SK-N-SH treated with all-trans-retinoic acid at 6 μM for 48 hours (cell line): Measurements from ENCODE around the gene AAGAB.
"Not testable (repeated sequence)": the region's sequence is repeated elsewhere in the genome, so short reads cannot be mapped to it uniquely, and the experiment has no call there.

ENCODE experiments used
- ATAC-seq: fragments of 200-7000 bp; cut with Tn5 transposase; 3 replicates; pipeline ENCODE4 v1.9.1; 2020; ENCODE audit warnings: mild to moderate bottlenecking, moderate library complexity
- ARNTL ChIP-seq: fragments of 450-650 bp; formaldehyde crosslinking; IDR thresholded peaks from 2 replicates; pipeline ENCODE4 v1.5.0; 2020; ENCODE audit warnings: low read depth, mild to moderate bottlenecking, moderate library complexity, borderline replicate concordance
- BACH2 ChIP-seq: fragments of 250-450 bp; sonication (Bioruptor Pico); IDR thresholded peaks from 2 replicates; pipeline ENCODE4 v1.9.0; 2021; ENCODE audit warnings: mild to moderate bottlenecking, borderline replicate concordance
- CSDC2 ChIP-seq: fragments of 250-450 bp; sonication (Bioruptor Pico); IDR thresholded peaks from 2 replicates; pipeline ENCODE4 v1.5.0; 2020; ENCODE audit warnings: mild to moderate bottlenecking, moderate library complexity
- ESRRG ChIP-seq: fragments of 250-450 bp; sonication (Bioruptor Pico); IDR thresholded peaks from 2 replicates; pipeline ENCODE4 v1.6.1; 2021; ENCODE audit warnings: mild to moderate bottlenecking
- GLIS3 ChIP-seq: fragments of 250-450 bp; sonication (Bioruptor Pico); IDR thresholded peaks from 2 replicates; pipeline ENCODE4 v1.5.0; 2020; ENCODE audit warnings: mild to moderate bottlenecking, moderate library complexity
- ISL1 ChIP-seq: fragments of 250-450 bp; sonication (Bioruptor Pico); IDR thresholded peaks from 2 replicates; pipeline ENCODE4 v2.1.2; 2022; ENCODE audit warnings: mild to moderate bottlenecking, moderate library complexity
- OSR1 ChIP-seq: fragments of 250-450 bp; sonication (Bioruptor Pico); IDR thresholded peaks from 2 replicates; pipeline ENCODE4 v1.8.0; 2022; ENCODE audit warnings: moderate library complexity, mild to moderate bottlenecking, inconsistent platforms
- PPARA ChIP-seq: fragments of 250-450 bp; sonication (Bioruptor Pico); IDR thresholded peaks from 2 replicates; pipeline ENCODE4 v1.5.0; 2020; ENCODE audit warnings: mild to moderate bottlenecking, borderline replicate concordance
- RARB ChIP-seq: fragments of 250-450 bp; sonication (Bioruptor Pico); IDR thresholded peaks from 2 replicates; pipeline ENCODE4 v1.8.0; 2021; ENCODE audit warnings: mild to moderate bottlenecking, moderate library complexity
- SNAI2 ChIP-seq: fragments of 250-450 bp; sonication (Bioruptor Pico); IDR thresholded peaks from 2 replicates; pipeline ENCODE4 v1.5.0; 2020; ENCODE audit warnings: mild to moderate bottlenecking, moderate library complexity
- TCF4 ChIP-seq: fragments of 250-450 bp; sonication (Bioruptor Pico); IDR thresholded peaks from 2 replicates; pipeline ENCODE4 v1.8.0; 2021; ENCODE audit warnings: mild to moderate bottlenecking, moderate library complexity, borderline replicate concordance
- TOX ChIP-seq: fragments of 250-450 bp; sonication (Bioruptor Pico); IDR thresholded peaks from 2 replicates; pipeline ENCODE4 v1.8.0; 2021; ENCODE audit warnings: mild to moderate bottlenecking, moderate library complexity, borderline replicate concordance
- ZC3H10 ChIP-seq: fragments of 250-450 bp; sonication (Bioruptor Pico); IDR thresholded peaks from 2 replicates; pipeline ENCODE4 v1.5.1; 2021; ENCODE audit warnings: mild to moderate bottlenecking, moderate library complexity
- ZFP3 ChIP-seq: fragments of 250-450 bp; sonication (Bioruptor Pico); IDR thresholded peaks from 2 replicates; pipeline ENCODE4 v1.5.0; 2020; ENCODE audit warnings: mild to moderate bottlenecking, moderate library complexity
- ZFP30 ChIP-seq: fragments of 450-650 bp; formaldehyde crosslinking; IDR thresholded peaks from 2 replicates; pipeline ENCODE4 v1.5.0; 2022; ENCODE audit warnings: mild to moderate bottlenecking, moderate library complexity
- ZNF70 ChIP-seq: fragments of 450-650 bp; formaldehyde crosslinking; IDR thresholded peaks from 2 replicates; pipeline ENCODE4 v1.5.0; 2020; ENCODE audit warnings: mild to moderate bottlenecking, moderate library complexity
- ZNF8 ChIP-seq: fragments of 450-650 bp; formaldehyde crosslinking; IDR thresholded peaks from 2 replicates; pipeline ENCODE4 v1.5.0; 2020; ENCODE audit warnings: mild to moderate bottlenecking, moderate library complexity
- TF ChIP-seq, protein P1 (sequence below): fragments of 250-450 bp; sonication (Bioruptor Pico); IDR thresholded peaks from 2 replicates; pipeline ENCODE4 v1.5.1; 2021; ENCODE audit warnings: mild to moderate bottlenecking, moderate library complexity
- TF ChIP-seq, protein P2 (sequence below): fragments of 250-450 bp; sonication (Bioruptor Pico); IDR thresholded peaks from 2 replicates; pipeline ENCODE4 v1.8.0; 2021; ENCODE audit warnings: low read depth, mild to moderate bottlenecking, moderate library complexity, borderline replicate concordance
- TF ChIP-seq, protein P3 (sequence below): fragments of 250-450 bp; sonication (Bioruptor Pico); IDR thresholded peaks from 2 replicates; pipeline ENCODE4 v1.5.1; 2020; ENCODE audit warnings: low read depth, mild to moderate bottlenecking, moderate library complexity
- TF ChIP-seq, protein P4 (sequence below): fragments of 250-450 bp; sonication (Bioruptor Pico); IDR thresholded peaks from 2 replicates; pipeline ENCODE4 v1.5.0; 2020; ENCODE audit warnings: mild to moderate bottlenecking, moderate library complexity
- TF ChIP-seq, protein P5 (sequence below): fragments of 250-450 bp; sonication (Bioruptor Pico); IDR thresholded peaks from 2 replicates; pipeline ENCODE4 v1.8.0; 2020; ENCODE audit warnings: mild to moderate bottlenecking, moderate library complexity, borderline replicate concordance

Gene AAGAB

DNA sequence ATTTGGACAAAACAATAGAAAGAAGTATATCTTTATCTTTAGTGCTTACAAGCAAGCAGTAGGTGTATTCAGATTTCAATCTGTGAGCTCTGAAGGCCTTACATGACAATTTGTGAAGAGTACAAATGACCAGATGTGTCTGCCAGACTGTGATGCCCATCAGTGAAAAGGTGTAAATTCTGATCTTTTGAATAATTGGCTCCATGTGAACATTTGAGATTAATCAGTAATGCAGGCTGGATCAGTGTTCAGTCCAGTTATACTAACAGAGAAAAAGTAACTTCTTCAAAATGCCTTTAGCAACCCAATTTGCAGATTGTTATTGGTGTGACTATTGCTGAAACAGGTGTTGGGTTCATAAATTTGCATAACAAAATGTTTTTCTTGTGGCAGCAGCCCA, 5.3 kb upstream of the AAGAB start:
- ATAC-seq = no peak
- TF ChIP-seq CSDC2 (CRISPR knock-in tag) = no peak
- TF ChIP-seq ARNTL (CRISPR knock-in tag) = no peak
- no peak for TF ChIP-seq BACH2 (CRISPR knock-in tag)
- TF ChIP-seq RARB (CRISPR knock-in tag) = no peak
- no peak for TF ChIP-seq ZNF8
- TF ChIP-seq, protein P1, sequence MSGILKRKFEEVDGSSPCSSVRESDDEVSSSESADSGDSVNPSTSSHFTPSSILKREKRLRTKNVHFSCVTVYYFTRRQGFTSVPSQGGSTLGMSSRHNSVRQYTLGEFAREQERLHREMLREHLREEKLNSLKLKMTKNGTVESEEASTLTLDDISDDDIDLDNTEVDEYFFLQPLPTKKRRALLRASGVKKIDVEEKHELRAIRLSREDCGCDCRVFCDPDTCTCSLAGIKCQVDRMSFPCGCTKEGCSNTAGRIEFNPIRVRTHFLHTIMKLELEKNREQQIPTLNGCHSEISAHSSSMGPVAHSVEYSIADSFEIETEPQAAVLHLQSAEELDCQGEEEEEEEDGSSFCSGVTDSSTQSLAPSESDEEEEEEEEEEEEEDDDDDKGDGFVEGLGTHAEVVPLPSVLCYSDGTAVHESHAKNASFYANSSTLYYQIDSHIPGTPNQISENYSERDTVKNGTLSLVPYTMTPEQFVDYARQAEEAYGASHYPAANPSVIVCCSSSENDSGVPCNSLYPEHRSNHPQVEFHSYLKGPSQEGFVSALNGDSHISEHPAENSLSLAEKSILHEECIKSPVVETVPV (CRISPR knock-in tag) = no peak
- TF ChIP-seq ZNF70 (CRISPR knock-in tag) = no peak
- TF ChIP-seq GLIS3 = no peak
- TF ChIP-seq, protein P2, sequence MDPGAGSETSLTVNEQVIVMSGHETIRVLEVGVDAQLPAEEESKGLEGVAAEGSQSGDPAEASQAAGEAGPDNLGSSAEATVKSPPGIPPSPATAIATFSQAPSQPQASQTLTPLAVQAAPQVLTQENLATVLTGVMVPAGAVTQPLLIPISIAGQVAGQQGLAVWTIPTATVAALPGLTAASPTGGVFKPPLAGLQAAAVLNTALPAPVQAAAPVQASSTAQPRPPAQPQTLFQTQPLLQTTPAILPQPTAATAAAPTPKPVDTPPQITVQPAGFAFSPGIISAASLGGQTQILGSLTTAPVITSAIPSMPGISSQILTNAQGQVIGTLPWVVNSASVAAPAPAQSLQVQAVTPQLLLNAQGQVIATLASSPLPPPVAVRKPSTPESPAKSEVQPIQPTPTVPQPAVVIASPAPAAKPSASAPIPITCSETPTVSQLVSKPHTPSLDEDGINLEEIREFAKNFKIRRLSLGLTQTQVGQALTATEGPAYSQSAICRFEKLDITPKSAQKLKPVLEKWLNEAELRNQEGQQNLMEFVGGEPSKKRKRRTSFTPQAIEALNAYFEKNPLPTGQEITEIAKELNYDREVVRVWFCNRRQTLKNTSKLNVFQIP (CRISPR knock-in tag) = no peak
- TF ChIP-seq OSR1 = no peak
- TF ChIP-seq ZC3H10 = no peak
- no peak for TF ChIP-seq TOX (CRISPR knock-in tag)
- TF ChIP-seq TCF4 (CRISPR knock-in tag) = no peak
- TF ChIP-seq ZFP30 (CRISPR knock-in tag) = no peak
- no peak for TF ChIP-seq SNAI2 (CRISPR knock-in tag)
- TF ChIP-seq ZFP3 (CRISPR knock-in tag) = no peak
- TF ChIP-seq, protein P3, sequence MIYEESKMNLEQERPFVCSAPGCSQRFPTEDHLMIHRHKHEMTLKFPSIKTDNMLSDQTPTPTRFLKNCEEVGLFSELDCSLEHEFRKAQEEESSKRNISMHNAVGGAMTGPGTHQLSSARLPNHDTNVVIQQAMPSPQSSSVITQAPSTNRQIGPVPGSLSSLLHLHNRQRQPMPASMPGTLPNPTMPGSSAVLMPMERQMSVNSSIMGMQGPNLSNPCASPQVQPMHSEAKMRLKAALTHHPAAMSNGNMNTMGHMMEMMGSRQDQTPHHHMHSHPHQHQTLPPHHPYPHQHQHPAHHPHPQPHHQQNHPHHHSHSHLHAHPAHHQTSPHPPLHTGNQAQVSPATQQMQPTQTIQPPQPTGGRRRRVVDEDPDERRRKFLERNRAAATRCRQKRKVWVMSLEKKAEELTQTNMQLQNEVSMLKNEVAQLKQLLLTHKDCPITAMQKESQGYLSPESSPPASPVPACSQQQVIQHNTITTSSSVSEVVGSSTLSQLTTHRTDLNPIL (CRISPR knock-in tag) = no peak
- TF ChIP-seq, protein P4, sequence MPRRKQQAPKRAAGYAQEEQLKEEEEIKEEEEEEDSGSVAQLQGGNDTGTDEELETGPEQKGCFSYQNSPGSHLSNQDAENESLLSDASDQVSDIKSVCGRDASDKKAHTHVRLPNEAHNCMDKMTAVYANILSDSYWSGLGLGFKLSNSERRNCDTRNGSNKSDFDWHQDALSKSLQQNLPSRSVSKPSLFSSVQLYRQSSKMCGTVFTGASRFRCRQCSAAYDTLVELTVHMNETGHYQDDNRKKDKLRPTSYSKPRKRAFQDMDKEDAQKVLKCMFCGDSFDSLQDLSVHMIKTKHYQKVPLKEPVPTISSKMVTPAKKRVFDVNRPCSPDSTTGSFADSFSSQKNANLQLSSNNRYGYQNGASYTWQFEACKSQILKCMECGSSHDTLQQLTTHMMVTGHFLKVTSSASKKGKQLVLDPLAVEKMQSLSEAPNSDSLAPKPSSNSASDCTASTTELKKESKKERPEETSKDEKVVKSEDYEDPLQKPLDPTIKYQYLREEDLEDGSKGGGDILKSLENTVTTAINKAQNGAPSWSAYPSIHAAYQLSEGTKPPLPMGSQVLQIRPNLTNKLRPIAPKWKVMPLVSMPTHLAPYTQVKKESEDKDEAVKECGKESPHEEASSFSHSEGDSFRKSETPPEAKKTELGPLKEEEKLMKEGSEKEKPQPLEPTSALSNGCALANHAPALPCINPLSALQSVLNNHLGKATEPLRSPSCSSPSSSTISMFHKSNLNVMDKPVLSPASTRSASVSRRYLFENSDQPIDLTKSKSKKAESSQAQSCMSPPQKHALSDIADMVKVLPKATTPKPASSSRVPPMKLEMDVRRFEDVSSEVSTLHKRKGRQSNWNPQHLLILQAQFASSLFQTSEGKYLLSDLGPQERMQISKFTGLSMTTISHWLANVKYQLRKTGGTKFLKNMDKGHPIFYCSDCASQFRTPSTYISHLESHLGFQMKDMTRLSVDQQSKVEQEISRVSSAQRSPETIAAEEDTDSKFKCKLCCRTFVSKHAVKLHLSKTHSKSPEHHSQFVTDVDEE (CRISPR knock-in tag) = no peak
- no peak for TF ChIP-seq ISL1 (CRISPR knock-in tag)
- TF ChIP-seq, all 23 proteins: peak for 0

DNA sequence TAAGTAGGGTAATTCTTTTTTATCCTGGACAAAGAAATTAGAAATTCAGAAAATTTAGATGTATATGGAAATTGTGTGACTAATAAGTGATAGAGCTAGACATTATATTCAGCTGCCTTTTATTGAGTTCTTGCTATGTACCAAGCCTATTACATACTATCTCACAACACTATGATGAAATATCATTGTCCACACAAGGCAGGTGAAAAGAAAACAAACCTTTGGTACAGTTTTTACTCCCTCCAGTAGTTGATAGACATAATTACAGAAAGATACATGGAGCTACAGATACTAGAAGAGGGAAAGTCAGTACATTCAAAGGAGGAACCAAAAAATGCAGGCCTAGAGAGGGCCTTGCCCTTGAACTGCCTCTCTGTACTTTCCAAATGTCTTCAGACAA, 4.9 kb upstream of the AAGAB start:
- no peak for TF ChIP-seq RARB (CRISPR knock-in tag)
- ATAC-seq = no peak

DNA sequence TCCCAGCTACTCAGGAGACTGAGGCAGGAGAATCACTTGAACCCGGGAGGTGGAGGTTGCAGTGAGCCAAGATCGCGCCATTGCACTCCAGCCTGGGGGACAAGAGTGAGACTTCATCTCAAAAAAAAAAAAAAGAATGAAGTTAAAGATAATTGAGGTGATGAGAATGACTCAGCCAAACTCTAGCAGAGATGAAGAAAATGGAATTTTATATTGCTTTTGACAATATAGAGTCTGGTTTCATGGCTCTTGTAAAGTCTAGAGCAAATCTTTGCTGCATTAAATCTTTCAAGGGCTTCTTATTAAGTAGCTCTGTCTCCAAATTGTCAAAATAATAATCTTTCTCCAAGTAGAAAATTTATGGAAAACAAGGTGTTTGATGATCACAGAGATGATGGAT, 4.0 kb upstream of the AAGAB start:
- ATAC-seq = not testable (repeated sequence)

DNA sequence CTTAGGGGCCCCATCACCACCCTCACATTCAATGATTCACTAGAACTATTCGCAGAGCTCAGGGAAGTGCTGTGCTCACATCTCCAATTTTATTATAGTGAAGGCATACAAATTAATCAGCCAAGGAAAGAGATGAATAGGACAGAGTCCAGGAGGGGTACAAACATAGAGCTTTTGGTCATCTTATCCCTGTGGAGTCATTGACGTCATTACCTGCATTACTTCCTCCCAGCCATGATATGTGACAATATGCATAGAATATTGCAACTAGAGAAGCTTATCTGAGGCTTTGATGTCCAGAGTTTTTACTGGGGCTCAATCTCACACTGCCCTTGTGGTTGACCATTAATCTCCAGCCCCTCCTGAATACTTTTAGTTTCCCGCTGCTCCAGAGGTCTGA, 1.6 kb upstream of the AAGAB start:
- no peak for ATAC-seq
- TF ChIP-seq TOX (CRISPR knock-in tag) = no peak
- TF ChIP-seq ZFP30 (CRISPR knock-in tag) = no peak
- TF ChIP-seq ISL1 (CRISPR knock-in tag) = no peak
- no peak for TF ChIP-seq ARNTL (CRISPR knock-in tag)
- TF ChIP-seq, protein P1 (CRISPR knock-in tag) = no peak
- TF ChIP-seq TCF4 (CRISPR knock-in tag) = no peak
- TF ChIP-seq, protein P5, sequence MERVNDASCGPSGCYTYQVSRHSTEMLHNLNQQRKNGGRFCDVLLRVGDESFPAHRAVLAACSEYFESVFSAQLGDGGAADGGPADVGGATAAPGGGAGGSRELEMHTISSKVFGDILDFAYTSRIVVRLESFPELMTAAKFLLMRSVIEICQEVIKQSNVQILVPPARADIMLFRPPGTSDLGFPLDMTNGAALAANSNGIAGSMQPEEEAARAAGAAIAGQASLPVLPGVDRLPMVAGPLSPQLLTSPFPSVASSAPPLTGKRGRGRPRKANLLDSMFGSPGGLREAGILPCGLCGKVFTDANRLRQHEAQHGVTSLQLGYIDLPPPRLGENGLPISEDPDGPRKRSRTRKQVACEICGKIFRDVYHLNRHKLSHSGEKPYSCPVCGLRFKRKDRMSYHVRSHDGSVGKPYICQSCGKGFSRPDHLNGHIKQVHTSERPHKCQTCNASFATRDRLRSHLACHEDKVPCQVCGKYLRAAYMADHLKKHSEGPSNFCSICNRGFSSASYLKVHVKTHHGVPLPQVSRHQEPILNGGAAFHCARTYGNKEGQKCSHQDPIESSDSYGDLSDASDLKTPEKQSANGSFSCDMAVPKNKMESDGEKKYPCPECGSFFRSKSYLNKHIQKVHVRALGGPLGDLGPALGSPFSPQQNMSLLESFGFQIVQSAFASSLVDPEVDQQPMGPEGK (CRISPR knock-in tag) = no peak
- TF ChIP-seq ZC3H10 = no peak
- no peak for TF ChIP-seq ZFP3 (CRISPR knock-in tag)
- TF ChIP-seq CSDC2 (CRISPR knock-in tag) = no peak
- no peak for TF ChIP-seq SNAI2 (CRISPR knock-in tag)
- TF ChIP-seq ZNF70 (CRISPR knock-in tag) = no peak
- TF ChIP-seq ESRRG (CRISPR knock-in tag) = no peak
- TF ChIP-seq GLIS3 = no peak
- no peak for TF ChIP-seq ZNF8
- TF ChIP-seq PPARA (CRISPR knock-in tag) = no peak
- TF ChIP-seq, protein P2 (CRISPR knock-in tag) = no peak
- TF ChIP-seq OSR1 = no peak
- TF ChIP-seq, protein P3 (CRISPR knock-in tag) = no peak
